Measurements from ENCODE around the gene CMIP. TPM values are rescaled to one million over a fixed set of nuclear protein-coding genes. Genes with fewer than 3 reads are reported as not detected.

Gene CMIP
- total RNA-seq, 1 experiment from 2014 or later, result 63.7 TPM

DNA sequence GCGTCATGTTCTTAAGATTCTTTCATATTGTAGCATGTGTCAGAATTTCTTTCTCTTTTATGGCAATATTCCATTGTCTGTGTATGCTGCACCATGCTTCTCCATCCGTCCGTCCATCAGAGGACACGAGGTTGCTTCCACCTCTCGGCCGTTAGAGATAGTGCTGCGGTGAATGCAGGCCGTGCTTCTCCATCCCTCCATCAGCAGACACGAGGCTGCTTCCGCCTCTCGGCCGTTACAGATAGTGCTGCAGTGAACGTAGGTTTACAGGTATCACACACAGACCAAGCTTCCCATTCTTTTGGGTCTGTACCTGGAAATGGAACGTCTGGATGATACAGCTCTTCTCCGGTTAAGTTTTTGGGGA is 113.5 kb downstream of the CMIP start:
- CTCF ChIA-PET, result no interaction called here
- H3K4me3 Mint-ChIP-seq, result no peak overlapping the region
- TF ChIP-seq JUN (CRISPR knock-in tag; IDR thresholded peaks at IDR 0.05) (no peak), ZNF532 (CRISPR knock-in tag; IDR thresholded peaks at IDR 0.05; ENCODE audit: borderline replicate concordance) (no peak), JAZF1 (CRISPR knock-in tag; IDR thresholded peaks at IDR 0.05) (no peak), NFYB (CRISPR knock-in tag; conservative IDR thresholded peaks at IDR 0.05; ENCODE audit: low read depth) (no peak), GTF2I (CRISPR knock-in tag; conservative IDR thresholded peaks at IDR 0.05) (no peak), ATF3 (CRISPR knock-in tag; conservative IDR thresholded peaks at IDR 0.05) (no peak), PREB (CRISPR knock-in tag; IDR thresholded peaks at IDR 0.05; ENCODE audit: borderline replicate concordance) (no peak), ZNF121 (CRISPR knock-in tag; IDR thresholded peaks at IDR 0.05) (no peak), FOXJ3 (CRISPR knock-in tag; IDR thresholded peaks at IDR 0.05; ENCODE audit: borderline replicate concordance) (no peak), CDX4 (CRISPR knock-in tag; IDR thresholded peaks at IDR 0.05; ENCODE audit: borderline replicate concordance) (no peak), ZNF281 (CRISPR knock-in tag; IDR thresholded peaks at IDR 0.05) (no peak), ZNF423 (CRISPR knock-in tag; IDR thresholded peaks at IDR 0.05) (no peak), EMX1 (CRISPR knock-in tag; IDR thresholded peaks at IDR 0.05) (no peak), ERG (CRISPR knock-in tag; IDR thresholded peaks at IDR 0.05) (no peak), GRHL2 (CRISPR knock-in tag; IDR thresholded peaks at IDR 0.05; ENCODE audit: insufficient replicate concordance, severe bottlenecking) (no peak)
- peaks cover 20% of the 10 kb centered on the region for H3K4me1 Mint-ChIP-seq
- POLR2A ChIA-PET, result no interaction called here
- no peak for DNase-seq (ENCODE audit: low spot score)
- H3K27ac Mint-ChIP-seq, result peak overlapping the region; percentile 67; the same call in 1 of the 2 replicates
- no peaks in the 10 kb centered on the region for H3K9me3 Mint-ChIP-seq
- no peak for ATAC-seq
- H3K27me3 Mint-ChIP-seq (ENCODE audit: low read depth), result no peaks in the 10 kb centered on the region
- no peaks in the 10 kb centered on the region for H3K36me3 Mint-ChIP-seq

Measured in WTC11 (cell line).